ENCODE measurements around the gene UCHL1. TPM values are rescaled to one million over a fixed set of nuclear protein-coding genes. Genes with fewer than 3 reads are reported as not detected.
"Not testable (repeated sequence)": the region's sequence is repeated elsewhere in the genome, so short reads cannot be mapped to it uniquely, and the experiment has no call there.

Gene UCHL1
- total RNA-seq, 1 donor from 2014 or later: 556 TPM

GRCh38 chr4:41236508-41236907, 20.2 kb upstream of the UCHL1 start:
- no peak for DNase-seq (ENCODE audit: low read depth)

GRCh38 chr4:41241919-41242318, 14.8 kb upstream of the UCHL1 start:
- peak; percentile 93 for DNase-seq (ENCODE audit: low read depth)

- DNase-seq (ENCODE audit: low read depth): no peak
These were observed 10.7 kb upstream of the UCHL1 start for GRCh38 chr4:41245983-41246382.

DNA sequence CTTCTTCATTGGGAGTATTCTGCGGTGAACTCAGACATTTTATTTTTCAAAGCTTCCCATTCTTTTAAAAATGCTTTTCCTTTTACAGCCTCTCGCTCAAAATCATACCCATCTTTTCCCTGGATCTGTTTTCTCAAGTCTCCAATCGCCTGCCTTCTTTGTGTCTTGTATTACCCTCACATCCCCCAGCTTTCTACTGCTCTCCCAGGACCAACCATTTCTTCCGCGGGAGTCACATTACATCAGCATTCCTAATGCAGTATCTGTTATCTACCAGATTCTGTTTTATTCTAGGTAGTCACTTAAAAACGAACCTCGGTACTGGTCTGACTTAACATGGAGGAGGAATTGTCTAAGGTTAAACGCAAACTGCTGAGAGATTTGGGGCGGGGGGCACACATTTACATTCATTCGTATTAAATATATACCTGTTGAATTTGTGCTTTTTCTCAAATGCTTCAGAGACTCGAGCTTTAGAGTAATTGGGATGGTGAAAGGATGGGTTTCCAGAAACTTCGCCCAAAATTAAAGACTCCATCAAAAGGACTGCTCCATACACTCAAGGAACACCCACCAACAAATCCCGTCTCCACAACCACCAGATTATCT, 493 bp upstream of the UCHL1 start:
- no peak for DNase-seq (ENCODE audit: low read depth)

DNA sequence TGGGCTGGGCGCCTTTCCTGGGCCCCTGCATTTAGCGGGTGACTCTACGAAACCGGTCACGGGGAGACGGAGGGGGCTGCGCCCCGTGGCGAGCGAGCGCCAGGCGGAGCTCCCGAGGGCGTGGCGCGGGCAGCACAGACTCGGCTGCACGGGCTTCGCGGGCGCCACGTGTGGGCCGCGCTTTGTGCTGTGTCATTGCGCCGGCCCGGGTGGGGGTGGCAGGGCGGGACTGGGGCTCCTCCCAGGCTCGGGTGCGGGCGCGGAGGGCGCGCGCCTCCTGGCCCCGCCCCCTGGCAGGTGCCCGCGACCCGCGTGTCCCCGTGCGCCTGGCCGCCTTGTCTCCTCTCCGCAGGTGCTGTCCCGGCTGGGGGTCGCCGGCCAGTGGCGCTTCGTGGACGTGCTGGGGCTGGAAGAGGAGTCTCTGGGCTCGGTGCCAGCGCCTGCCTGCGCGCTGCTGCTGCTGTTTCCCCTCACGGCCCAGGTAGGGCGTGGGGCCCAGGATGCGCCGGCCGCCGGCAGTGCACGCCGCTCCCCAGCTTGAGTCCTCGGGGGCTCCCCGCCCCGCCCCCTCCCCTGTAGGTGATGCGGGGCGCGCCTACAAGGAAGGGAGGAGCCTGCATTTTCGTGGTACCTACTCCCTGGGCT, 651 bp downstream of the UCHL1 start:
- no peak for DNase-seq (ENCODE audit: low read depth)

- no peak for DNase-seq (ENCODE audit: low read depth)
These were observed 1.2 kb downstream of the UCHL1 start for GRCh38 chr4:41257906-41258305.

GRCh38 chr4:41258783-41259182, 2.1 kb downstream of the UCHL1 start:
- peak; percentile 67 for DNase-seq (ENCODE audit: low read depth)

- no peak for DNase-seq (ENCODE audit: low read depth)
These were observed 3.5 kb downstream of the UCHL1 start for GRCh38 chr4:41260116-41260733.

DNA sequence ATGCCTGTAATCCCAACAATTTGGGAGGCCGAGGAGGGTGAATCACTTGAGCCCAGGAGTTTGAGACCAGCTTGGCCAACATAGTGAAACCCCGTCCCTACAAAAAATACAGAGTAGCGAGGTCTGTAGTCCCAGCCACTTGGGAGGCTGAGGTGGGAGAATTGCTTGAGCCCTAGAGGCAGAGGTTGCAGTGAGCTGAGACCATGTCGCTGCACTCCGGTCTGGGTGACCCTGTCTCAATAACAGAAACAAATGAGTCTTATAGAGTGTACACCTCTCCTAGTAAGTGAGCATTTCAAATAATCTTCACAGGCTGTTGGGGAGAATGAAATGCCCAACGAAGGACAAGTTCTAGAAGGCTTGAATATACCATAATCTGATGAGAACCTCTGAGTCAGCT, 5.5 kb downstream of the UCHL1 start:
- no peak for DNase-seq (ENCODE audit: low read depth)

GRCh38 chr4:41264212-41264611, 7.5 kb downstream of the UCHL1 start:
- DNase-seq (ENCODE audit: low read depth): no peak

GRCh38 chr4:41267997-41268396, 11.3 kb downstream of the UCHL1 start:
- DNase-seq (ENCODE audit: low read depth): no peak

DNA sequence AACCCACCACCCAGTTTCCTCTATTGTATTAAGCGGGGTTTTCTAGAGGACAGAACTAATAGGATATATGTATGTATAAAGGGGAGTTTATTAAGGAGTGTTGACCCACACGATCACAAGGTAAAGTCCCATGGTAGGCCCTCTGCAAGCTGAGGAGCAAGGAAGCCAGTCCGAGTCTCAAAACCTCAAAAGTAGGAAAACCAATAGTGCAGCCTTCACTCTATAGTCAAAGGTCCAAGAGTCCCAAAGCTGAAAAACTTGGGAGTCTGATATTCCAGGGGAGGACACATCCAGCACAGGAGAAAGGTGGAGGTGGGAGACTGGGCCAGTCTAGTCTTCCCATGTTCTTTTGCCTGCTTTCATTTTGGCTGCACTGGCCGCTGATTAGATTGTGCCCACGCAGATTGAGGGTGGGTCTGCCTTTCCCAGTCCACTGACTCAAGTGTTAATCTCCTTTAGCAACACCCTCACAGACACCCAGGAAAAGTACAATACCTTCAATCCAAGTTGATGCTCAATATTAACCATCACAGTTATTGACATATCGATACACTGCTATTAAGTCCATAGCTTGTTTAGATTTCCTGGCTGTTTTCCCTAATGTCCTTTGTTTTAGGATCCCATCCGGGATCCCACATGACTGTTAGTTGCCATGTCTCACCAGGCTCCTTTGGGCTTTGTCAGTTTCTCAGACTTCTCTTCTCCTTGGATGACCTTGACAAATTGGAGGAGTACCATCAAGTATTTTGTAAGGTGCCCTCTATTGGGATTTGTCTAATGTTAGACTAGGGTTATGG, 12.2 kb downstream of the UCHL1 start:
- no peak for DNase-seq (ENCODE audit: low read depth)

DNA sequence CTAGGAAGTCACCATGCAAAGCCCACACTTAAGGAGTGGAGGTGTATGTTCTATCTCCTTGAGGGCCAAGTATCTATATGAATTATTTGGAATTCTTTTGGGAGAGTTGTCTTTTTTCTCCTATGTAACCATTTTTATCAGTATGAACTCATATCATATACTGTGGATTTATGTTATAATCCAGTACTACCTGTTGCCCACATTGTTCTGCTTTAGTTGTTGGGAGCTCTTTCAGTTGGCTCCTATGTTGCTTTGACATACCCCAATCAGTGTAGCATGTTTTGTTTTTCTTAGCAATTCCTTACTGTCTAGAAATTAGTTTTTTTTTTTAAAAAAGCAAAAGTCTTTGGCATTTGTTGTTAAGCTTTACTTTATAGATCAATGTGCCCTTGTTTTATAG, 13.0 kb downstream of the UCHL1 start:
- no peak for DNase-seq (ENCODE audit: low read depth)

GRCh38 chr4:41275931-41276330, 19.2 kb downstream of the UCHL1 start:
- not testable (repeated sequence) for DNase-seq (ENCODE audit: low read depth)

DNA sequence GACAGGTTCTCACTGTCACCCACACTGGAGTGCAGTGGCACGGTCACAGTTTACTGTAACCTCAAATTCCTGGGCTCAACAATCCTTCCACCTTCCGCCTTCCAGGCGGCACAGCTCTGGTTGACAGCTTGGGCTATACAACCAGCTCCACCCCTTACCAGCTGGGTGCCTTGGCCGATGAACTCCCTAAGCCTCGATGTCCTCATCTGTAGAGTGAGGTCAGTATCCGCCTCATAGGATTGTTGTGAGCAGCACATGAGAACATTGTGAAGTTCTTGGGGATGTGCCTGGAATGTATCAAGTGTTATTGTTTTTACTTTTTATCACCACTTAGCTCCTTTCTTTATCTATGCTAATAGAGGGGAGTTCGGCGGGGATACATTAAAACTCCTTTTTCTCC, 23.3 kb downstream of the UCHL1 start:
- no peak for DNase-seq (ENCODE audit: low read depth)

- DNase-seq (ENCODE audit: low read depth): peak; percentile 75
These were observed 24.4 kb downstream of the UCHL1 start for GRCh38 chr4:41281038-41281634.

- no peak for DNase-seq (ENCODE audit: low read depth)
These were observed 25.6 kb downstream of the UCHL1 start for GRCh38 chr4:41282366-41282765.

- no peak for DNase-seq (ENCODE audit: low read depth)
These were observed 28.6 kb downstream of the UCHL1 start for GRCh38 chr4:41285202-41285863.

- no peak for DNase-seq (ENCODE audit: low read depth)
These were observed 29.1 kb downstream of the UCHL1 start for GRCh38 chr4:41285864-41286235.

GRCh38 chr4:41287005-41287404, 30.3 kb downstream of the UCHL1 start:
- peak; percentile 64 for DNase-seq (ENCODE audit: low read depth)

- no peak for DNase-seq (ENCODE audit: low read depth)
These were observed 31.1 kb downstream of the UCHL1 start for GRCh38 chr4:41287852-41288251.

DNA sequence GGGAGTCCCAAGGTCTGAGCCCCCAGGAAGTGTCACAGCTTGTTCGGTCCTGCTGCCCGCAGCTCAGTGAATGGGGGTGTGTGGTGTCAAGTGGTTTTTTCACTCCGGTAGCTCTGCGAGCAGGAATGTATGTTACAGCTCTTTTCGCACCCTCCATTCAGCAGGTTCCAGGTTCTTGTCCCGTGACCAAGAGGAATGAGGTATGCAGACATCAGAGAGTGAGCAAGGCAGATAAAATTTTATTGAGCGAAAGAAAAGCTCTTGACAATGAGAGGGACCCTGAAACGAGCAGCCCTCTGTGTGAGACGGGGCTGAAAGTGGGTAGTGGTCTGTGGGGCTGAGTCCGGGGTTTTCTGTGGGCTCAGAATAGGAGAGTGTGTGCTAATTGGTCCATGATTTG, 31.5 kb downstream of the UCHL1 start:
- DNase-seq (ENCODE audit: low read depth): no peak
